HepG2 (cell line): ENCODE measurements around the gene PSG2.
"Not testable (repeated sequence)": the region's sequence is repeated elsewhere in the genome, so short reads cannot be mapped to it uniquely, and the experiment has no call there.

Experiments used
- MAZ ChIP-seq, 2 experiments: sonication (generic) in 1 of 2; formaldehyde crosslinking in 1 of 2; IDR thresholded peaks; 2 replicates each; pipeline versions ENCODE4 v1.5.0 to v1.6.1; 2012 to 2020; ENCODE audit warnings: low read depth in 2 of 2, mild to moderate bottlenecking in 2 of 2, borderline replicate concordance in 1 of 2, improper control_type of control experiment in 1 of 2, low read length in 1 of 2, missing genetic modification reagents in 1 of 2, moderate library complexity in 1 of 2
- SAFB2 ChIP-seq: sonication (generic); formaldehyde crosslinking; IDR thresholded peaks from 2 replicates; pipeline ENCODE4 v1.5.1; 2020; ENCODE audit warnings: missing genetic modification reagents, low read depth, mild to moderate bottlenecking, borderline replicate concordance

DNA sequence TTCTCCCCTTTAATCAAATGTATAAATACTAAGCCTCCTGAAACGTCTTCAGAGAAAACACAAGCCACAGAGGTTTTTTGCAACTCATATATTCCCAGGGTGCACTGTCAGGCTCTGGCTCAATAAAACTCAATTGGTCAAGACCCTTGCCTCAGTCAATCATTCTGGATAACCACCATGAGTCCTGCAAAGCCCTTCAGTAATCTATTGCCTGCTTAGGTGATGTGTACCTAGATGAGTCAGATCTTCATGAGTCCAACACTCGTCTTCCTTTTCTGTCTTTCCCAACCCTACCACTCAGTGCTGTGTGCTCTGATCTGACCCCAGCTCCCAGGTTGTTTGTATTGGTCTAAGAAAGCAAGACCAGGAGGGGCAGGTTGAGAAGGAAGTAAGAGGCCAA is 24.1 kb downstream of the PSG2 start:
- not testable (repeated sequence) for TF ChIP-seq SAFB2; MAZ (IDR thresholded peaks at IDR 0.05; ENCODE audit: borderline replicate concordance, low read depth, low read length); MAZ (CRISPR knock-in tag; IDR thresholded peaks at IDR 0.05; ENCODE audit: low read depth)
